Ecto neural progenitor cell (in vitro differentiated cells): ENCODE measurements around the gene GULP1.
"Not testable (repeated sequence)": the region's sequence is repeated elsewhere in the genome, so short reads cannot be mapped to it uniquely, and the experiment has no call there.

ENCODE experiments used
- DNase-seq: peaks from one replicate; pipeline ENCODE4 v3.0.0-alpha.2; 2018; ENCODE audit warnings: low spot score

The GULP1 gene

DNA sequence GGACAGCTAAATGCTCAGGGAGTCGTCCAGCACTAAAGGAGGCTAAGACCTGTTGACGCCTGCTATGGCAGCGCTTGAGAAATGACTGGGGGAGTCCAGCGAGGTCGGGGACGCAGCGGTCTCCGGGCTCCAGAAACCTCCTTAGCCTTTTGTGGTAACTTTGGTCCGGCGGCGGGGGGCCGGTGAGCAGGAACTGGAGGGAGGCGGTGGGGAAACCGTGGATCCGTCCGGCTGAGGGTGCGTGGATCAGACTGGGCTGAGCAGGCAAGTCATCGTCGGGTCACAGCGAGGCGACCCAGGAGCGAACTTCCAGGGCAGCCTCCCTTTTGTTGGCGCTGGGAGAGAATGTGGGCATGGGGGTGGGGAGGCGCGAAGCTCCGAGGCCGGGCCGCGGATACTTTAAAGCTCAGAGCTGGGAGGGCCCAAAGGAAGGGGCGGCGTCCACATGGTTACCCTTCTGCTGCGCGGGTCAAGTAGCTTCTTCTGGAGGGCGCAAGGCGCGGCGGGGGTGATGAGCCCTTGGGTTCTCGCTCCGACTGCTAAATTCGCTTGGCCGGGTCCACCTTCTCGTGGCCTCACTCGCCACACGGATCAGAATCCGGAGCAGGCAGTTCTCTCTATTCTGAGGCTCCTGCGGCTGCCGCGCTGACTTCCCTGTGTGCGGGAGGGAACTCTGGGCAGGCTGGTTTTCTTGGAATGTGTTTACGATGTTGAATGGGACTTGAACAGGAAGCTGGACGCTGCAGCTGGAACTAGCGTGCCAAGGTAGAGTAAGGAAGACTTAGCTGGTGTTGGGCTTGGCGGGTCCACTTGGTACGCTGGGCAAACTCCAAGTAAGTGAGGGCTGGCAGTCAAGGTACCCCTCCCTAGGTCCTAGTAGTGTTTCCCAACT is 920 bp downstream of the GULP1 start:
- peak; percentile 89 for DNase-seq

- DNase-seq, result peak; percentile 54
These were observed 2.1 kb downstream of the GULP1 start for GRCh38 chr2:188293601-188294351.

DNA sequence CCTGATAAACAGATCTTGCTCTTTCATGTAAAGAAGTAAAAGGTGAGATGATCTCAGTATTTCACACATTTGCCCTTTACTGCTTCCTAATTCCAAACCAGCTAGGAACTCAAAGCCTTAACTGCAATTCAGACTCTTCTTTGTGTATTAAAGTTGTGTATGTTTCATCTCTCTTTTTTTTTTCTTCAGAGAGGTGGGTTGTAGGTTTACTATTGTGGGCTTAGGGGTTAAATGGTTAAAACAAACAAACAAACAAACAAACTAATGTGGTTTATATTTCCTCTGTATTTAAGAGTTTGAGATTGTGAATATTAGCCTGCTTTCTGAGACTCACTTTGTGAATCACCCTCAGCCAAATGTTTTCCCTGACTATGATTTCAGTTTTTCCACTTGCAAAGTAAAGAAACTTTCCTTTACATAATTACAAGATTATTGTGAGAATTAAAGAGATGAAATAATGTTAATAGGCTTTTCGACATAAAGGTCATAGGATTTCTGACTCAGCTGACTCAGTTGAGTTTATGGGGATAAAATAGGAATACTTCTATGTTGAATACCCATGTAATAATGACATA is 2.8 kb downstream of the GULP1 start:
- no peak for DNase-seq

- DNase-seq, result no peak
These were observed 3.5 kb downstream of the GULP1 start for GRCh38 chr2:188295067-188295685.

- no peak for DNase-seq
These were observed 6.3 kb downstream of the GULP1 start for GRCh38 chr2:188297978-188298377.

GRCh38 chr2:188298937-188299371 is 7.3 kb downstream of the GULP1 start:
- not testable (repeated sequence) for DNase-seq

DNA sequence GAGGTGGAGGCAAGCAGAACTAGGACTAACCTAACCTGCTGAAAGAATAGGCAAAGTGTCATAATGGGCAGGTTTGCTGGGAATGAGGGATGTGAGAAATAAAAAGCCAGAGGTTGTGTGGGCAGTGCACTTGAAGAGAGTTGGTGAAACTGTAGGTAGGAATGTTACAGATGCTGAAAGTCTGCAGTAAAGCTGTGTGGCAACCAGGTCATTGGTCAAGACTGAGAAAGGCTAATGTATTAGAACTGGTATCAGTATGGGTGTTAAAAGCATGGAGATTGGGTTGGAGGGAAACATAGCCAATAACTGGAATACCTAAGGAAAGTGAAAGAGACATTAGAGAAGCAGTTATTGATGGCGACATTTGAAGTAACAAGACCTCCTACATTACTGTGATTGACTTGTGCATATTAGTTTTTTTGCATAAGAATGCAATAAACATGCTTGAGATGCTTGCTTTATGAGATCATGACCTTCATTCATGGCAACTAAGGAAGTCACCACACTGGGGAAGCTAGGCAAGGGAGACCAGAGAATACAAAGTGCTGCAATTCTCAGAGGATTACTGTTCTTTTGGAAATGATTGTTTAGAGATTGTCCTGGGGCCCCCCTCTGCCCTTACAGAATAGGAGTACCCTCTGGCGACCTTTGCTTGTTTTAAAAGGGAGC is 11.8 kb downstream of the GULP1 start:
- no peak for DNase-seq

GRCh38 chr2:188305271-188305670 is 13.6 kb downstream of the GULP1 start:
- no peak for DNase-seq

DNA sequence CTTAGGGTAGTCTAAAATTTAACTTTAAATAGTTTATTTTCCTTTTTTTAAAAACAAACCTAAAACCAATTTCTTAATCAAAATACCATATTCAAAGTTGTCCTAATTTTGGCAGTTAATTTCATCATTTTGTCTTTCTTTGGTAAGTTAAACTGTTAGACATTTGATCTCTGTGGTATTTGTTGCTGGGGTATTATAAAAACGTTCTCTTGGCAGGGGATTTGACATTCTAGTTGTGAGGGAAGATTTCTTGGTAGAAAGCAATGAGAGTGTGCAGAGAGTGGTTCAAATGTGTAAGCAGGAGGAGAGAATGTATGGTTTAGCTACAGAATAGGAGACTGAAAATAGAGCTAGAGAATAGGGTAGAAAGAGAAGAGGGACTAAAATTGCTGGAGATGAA is 14.6 kb downstream of the GULP1 start:
- DNase-seq, result no peak

GRCh38 chr2:188307850-188308283 is 16.2 kb downstream of the GULP1 start:
- DNase-seq, result no peak

GRCh38 chr2:188308483-188308882 is 16.8 kb downstream of the GULP1 start:
- no peak for DNase-seq

GRCh38 chr2:188309364-188309763 is 17.7 kb downstream of the GULP1 start:
- DNase-seq, result no peak

DNA sequence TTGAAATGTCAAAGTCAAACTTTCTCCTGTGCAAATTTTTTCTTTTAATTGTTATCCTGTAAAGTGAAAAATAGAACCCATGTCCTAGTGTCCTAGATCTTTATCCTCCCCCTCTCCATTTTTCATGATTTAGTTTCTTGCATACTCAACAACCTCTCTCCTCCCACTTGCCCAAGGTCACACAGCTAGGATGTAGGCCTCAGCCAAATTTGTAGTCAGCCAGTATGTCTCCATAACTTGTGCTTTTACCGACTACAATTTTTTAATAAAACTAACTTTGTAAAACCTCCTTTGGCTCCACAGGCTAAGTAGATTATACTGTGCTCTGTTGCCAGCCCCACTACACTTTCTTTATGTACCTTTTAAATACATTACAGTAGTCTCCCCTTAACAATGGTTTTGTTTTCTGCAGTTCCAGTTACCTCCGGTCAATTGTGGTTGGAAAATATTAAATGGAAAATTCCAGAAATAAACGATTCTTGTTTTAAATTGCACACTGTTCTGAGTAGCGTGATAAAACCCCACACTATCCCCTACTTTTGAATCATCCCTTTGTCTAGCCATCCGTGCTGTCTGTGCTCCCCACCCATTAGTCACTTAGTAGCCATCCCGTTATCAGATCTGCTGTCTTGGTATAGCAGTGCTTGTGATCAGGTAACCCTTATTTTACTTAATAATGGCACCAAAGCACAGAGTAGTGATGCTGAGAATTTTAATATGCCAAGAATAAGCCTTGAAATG is 22.8 kb downstream of the GULP1 start:
- no peak for DNase-seq

DNA sequence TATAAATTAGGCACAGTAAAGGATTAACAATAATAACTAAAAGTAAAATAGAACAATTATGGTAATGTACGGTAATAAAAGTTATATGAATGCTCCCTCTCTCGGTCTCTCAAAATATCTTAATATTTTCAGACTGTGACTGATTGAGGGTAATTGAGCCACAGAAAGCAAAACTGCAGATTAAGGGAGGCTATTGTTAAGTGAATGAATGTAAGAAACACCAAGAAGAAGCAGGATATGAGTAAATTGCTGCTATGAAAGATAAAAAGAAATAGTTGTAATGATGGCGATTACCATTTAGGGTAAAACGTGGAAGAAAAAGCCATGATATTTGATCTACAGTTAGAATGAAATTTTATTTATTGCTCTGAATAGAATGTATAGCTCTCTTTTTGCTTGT is 24.1 kb downstream of the GULP1 start:
- DNase-seq, result no peak

GRCh38 chr2:188316342-188316741 is 24.7 kb downstream of the GULP1 start:
- DNase-seq, result no peak

- no peak for DNase-seq
These were observed 25.2 kb downstream of the GULP1 start for GRCh38 chr2:188316791-188317423.

GRCh38 chr2:188318161-188318749 is 26.6 kb downstream of the GULP1 start:
- no peak for DNase-seq

DNA sequence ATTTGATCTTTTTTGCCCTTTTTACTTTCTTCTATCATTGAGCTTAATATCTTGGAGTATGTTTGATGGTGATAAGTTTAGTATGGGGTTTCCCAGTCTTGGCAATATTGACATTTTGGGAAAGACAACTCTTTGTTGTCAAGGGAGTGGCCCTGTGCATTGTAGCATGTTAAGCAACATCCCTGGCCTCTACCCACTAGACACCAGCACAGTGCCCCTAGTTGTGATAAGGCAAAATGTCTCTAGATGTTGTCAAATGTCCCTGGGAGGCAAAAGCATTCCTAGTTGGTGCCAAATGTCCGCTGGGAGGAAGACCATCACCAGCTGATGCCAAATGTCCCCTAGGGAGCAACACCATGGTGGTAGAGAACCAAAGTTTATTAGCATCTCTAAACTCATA is 28.2 kb downstream of the GULP1 start:
- no peak for DNase-seq

DNA sequence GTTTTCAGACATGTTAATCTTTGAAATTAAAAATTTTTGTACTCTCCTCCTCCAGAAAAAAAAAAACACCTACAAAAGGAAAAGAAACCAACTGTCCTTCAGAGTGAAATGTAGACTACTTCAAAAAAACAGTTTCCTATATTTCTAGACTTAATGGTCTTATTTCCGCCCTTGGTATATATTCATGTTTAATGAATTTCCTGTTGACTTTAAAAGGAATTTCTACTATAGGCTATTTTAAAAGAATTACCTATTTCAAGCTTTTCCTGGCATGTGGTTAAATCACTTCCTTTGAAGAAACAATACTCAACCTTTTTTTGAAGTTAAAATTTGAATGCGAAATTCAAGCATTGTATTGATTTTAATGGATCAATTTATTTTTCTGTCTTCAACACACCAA is 29.2 kb downstream of the GULP1 start:
- DNase-seq, result no peak
